Esophagus muscularis mucosa (tissue), 4 donors: Measurements from ENCODE around the gene SNAP47. TPM values are rescaled to one million over a fixed set of nuclear protein-coding genes. Genes with fewer than 3 reads are reported as not detected.
A peak's percentile ranks its signal among the peaks of the same experiment; 100 is the strongest.

Experiments used
- DNase-seq: peaks from one replicate; pipeline ENCODE4 v3.0.0-alpha.2; 2017; ENCODE audit errors: extremely low spot score
- H3K27ac ChIP-seq, 4 donors: fragments of 200-600 bp; sonication (generic); replicated peaks in 1 of 4; 1 replicate in 3 of 4; 2 replicates in 1 of 4; pipeline ENCODE4 v1.5.1; 2016 to 2019; ENCODE audit warnings: mild to moderate bottlenecking in 1 of 4
- H3K27me3 ChIP-seq, 4 donors: fragments of 200-600 bp; sonication (generic); one replicate each; pipeline versions ENCODE4 v1.5.1 to v1.6.0; 2016 to 2019
- H3K36me3 ChIP-seq, 4 donors: fragments of 200-600 bp; sonication (generic); one replicate each; pipeline ENCODE4 v1.5.1; 2016 to 2019
- H3K4me1 ChIP-seq, 4 donors: fragments of 200-600 bp; sonication (generic); one replicate each; pipeline ENCODE4 v1.5.1; 2016 to 2019
- H3K4me3 ChIP-seq, 4 donors: fragments of 200-600 bp; sonication (generic); 1 replicate in 2 of 4; 2 replicates in 2 of 4; pipeline ENCODE4 v1.5.1; 2016 to 2019; ENCODE audit warnings: mild to moderate bottlenecking in 4 of 4, moderate library complexity in 1 of 4
- H3K9me3 ChIP-seq, 4 donors: fragments of 200-600 bp; sonication (generic); 1 replicate in 3 of 4; 2 replicates in 1 of 4; pipeline ENCODE4 v1.5.1; 2016 to 2019
- EP300 ChIP-seq: sonication (generic); formaldehyde crosslinking; IDR thresholded peaks from one replicate; pipeline ENCODE4 v1.6.1; 2017; ENCODE audit warnings: antibody characterized with exemption
- POLR2A ChIP-seq: fragments of 450-650 bp; IDR thresholded peaks from one replicate; pipeline ENCODE4 v1.6.1; 2017; ENCODE audit warnings: antibody characterized with exemption, moderate library complexity, mild to moderate bottlenecking, low read depth
- POLR2AphosphoS5 ChIP-seq, 2 donors: sonication (generic); formaldehyde crosslinking; IDR thresholded peaks; one replicate each; pipeline ENCODE4 v1.6.1; 2017; ENCODE audit warnings: antibody characterized with exemption in 2 of 2
- WGBS: methylation state at CpG from one replicate; pipeline ENCODE4 v1.1.5; 2018; 5-methylcytosine and 5-hydroxymethylcytosine counted together
- intact Hi-C: fragments of 100-400 bp; cut with DNase I; formaldehyde crosslinking; loops from one replicate; pipeline ENCODE4 v1.15.1; 2023
- total RNA-seq, 4 donors: library from RNA; depleted of rRNA; stranded (reverse); fragments of >200 nt; gene quantifications; one replicate each; pipeline versions ENCODE4 v1.1.0 to v1.2.1, GENCODE V29; 2016
- TF ChIP-seq, protein P1 (sequence below), 3 experiments: fragments of 200-600 bp in 2 of 3; fragments of 450-650 bp in 1 of 3; sonication (generic) in 2 of 3; IDR thresholded peaks; one replicate each; pipeline ENCODE4 v1.5.1; 2017 to 2019; ENCODE audit warnings: antibody characterized with exemption in 3 of 3, mild to moderate bottlenecking in 2 of 3, moderate library complexity in 1 of 3

The SNAP47 gene
- total RNA-seq, 4 donors from 2014 or later: 26.6 to 41.0 (median 38.8) TPM

- intact Hi-C loops: no loop called here
- 75% methylated on average over 11 of the region's 11 CpGs for WGBS
- H3K27me3 ChIP-seq: no peaks in the 10 kb centered on the region
- H3K4me3 ChIP-seq: no peak overlapping the region
- H3K36me3 ChIP-seq: peaks cover 0 to 30% (median 27%) of the 10 kb centered on the region in 4 donors
- H3K9me3 ChIP-seq: no peaks in the 10 kb centered on the region
- H3K27ac ChIP-seq: peak overlapping the region in 3 of 4 donors; percentile 44 to 84 (median 77)
- H3K4me1 ChIP-seq: peaks cover 44 to 72% (median 64%) of the 10 kb centered on the region in 4 donors
- DNase-seq: no peak
- no peak for TF ChIP-seq EP300
- TF ChIP-seq POLR2A: no peak
- TF ChIP-seq, protein P1, sequence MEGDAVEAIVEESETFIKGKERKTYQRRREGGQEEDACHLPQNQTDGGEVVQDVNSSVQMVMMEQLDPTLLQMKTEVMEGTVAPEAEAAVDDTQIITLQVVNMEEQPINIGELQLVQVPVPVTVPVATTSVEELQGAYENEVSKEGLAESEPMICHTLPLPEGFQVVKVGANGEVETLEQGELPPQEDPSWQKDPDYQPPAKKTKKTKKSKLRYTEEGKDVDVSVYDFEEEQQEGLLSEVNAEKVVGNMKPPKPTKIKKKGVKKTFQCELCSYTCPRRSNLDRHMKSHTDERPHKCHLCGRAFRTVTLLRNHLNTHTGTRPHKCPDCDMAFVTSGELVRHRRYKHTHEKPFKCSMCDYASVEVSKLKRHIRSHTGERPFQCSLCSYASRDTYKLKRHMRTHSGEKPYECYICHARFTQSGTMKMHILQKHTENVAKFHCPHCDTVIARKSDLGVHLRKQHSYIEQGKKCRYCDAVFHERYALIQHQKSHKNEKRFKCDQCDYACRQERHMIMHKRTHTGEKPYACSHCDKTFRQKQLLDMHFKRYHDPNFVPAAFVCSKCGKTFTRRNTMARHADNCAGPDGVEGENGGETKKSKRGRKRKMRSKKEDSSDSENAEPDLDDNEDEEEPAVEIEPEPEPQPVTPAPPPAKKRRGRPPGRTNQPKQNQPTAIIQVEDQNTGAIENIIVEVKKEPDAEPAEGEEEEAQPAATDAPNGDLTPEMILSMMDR (IDR thresholded peaks at IDR 0.05): no peak
- TF ChIP-seq POLR2AphosphoS5 (IDR thresholded peaks at IDR 0.05): no peak
Measured at GRCh38 chr1:227731241-227731677, 4.0 kb upstream of the SNAP47 start.

- intact Hi-C loops: no loop called here
- H3K27ac ChIP-seq: peak overlapping the region in 2 of 4 donors; percentile 77 to 84
- peaks cover 49 to 79% (median 71%) of the 10 kb centered on the region in 4 donors for H3K4me1 ChIP-seq
- no peaks in the 10 kb centered on the region for H3K27me3 ChIP-seq
- no peak overlapping the region for H3K4me3 ChIP-seq
- H3K36me3 ChIP-seq: peaks cover 0 to 30% (median 27%) of the 10 kb centered on the region in 4 donors
- WGBS: 94% methylated on average over 14 of the region's 19 CpGs
- TF ChIP-seq, protein P1 (IDR thresholded peaks at IDR 0.05): no peak
- TF ChIP-seq POLR2AphosphoS5 (IDR thresholded peaks at IDR 0.05) (no peak), POLR2A (no peak), EP300 (no peak)
- no peaks in the 10 kb centered on the region for H3K9me3 ChIP-seq
- DNase-seq: no peak
Measured at GRCh38 chr1:227731696-227732585, 3.3 kb upstream of the SNAP47 start.

GRCh38 chr1:227732586-227733308 is 2.5 kb upstream of the SNAP47 start:
- Histone ChIP-seq H3K36me3 (peaks cover 0 to 30% (median 27%) of the 10 kb centered on the region in 4 donors), H3K27me3 (no peaks in the 10 kb centered on the region), H3K4me1 (peaks cover 46 to 79% (median 73%) of the 10 kb centered on the region in 4 donors), H3K4me3 (no peak overlapping the region), H3K9me3 (no peaks in the 10 kb centered on the region), H3K27ac (no peak overlapping the region)
- 90% methylated on average over 12 of the region's 18 CpGs for WGBS
- TF ChIP-seq EP300 (no peak), POLR2A (no peak)
- TF ChIP-seq, protein P1 (IDR thresholded peaks at IDR 0.05): no peak
- no peak for DNase-seq
- intact Hi-C loops: no loop called here

GRCh38 chr1:227733309-227733705 is 1.9 kb upstream of the SNAP47 start:
- 92% methylated on average over 11 of the region's 15 CpGs for WGBS
- Histone ChIP-seq H3K4me1 (peaks cover 42 to 76% (median 68%) of the 10 kb centered on the region in 4 donors), H3K27ac (no peak overlapping the region), H3K36me3 (peaks cover 0 to 30% (median 27%) of the 10 kb centered on the region in 4 donors), H3K27me3 (no peaks in the 10 kb centered on the region), H3K9me3 (no peaks in the 10 kb centered on the region), H3K4me3 (no peak overlapping the region)
- no peak for DNase-seq
- TF ChIP-seq, protein P1 (IDR thresholded peaks at IDR 0.05): no peak
- TF ChIP-seq POLR2AphosphoS5 (IDR thresholded peaks at IDR 0.05) (no peak), EP300 (no peak), POLR2A (no peak)
- intact Hi-C loops: no loop called here
